T-helper 17 cell (primary cell): ENCODE data around the gene TNFRSF25. TPM values are rescaled to one million over a fixed set of nuclear protein-coding genes. Genes with fewer than 3 reads are reported as not detected.
A peak's percentile ranks its signal among the peaks of the same experiment; 100 is the strongest.
"Not testable (repeated sequence)": the region's sequence is repeated elsewhere in the genome, so short reads cannot be mapped to it uniquely, and the experiment has no call there.

Experiments used
- ATAC-seq: fragments of 150-1000 bp; cut with Tn5 transposase; 2 replicates; pipeline ENCODE4 v1.10.0; 2021; ENCODE audit warnings: mild to moderate bottlenecking, moderate library complexity
- DNase-seq, 3 donors: peaks; one replicate each; pipeline versions ENCODE4 v3.0.0 to v3.0.0-alpha.2; 2020 to 2021
- H3K9me3 ChIP-seq: one replicate; pipeline ENCODE4 v1.7.0; 2013; ENCODE audit warnings: low read length, mild to moderate bottlenecking; ENCODE audit not compliant: control insufficient read depth, poor library complexity, severe bottlenecking
- H3K27ac Mint-ChIP-seq: one replicate; pipeline ENCODE4 v1.8.0; 2022; ENCODE audit warnings: mild to moderate bottlenecking, moderate library complexity, mixed read lengths
- H3K27me3 Mint-ChIP-seq: one replicate; pipeline ENCODE4 v1.8.0; 2022; ENCODE audit warnings: mixed read lengths
- H3K36me3 Mint-ChIP-seq: one replicate; pipeline ENCODE4 v1.8.0; 2022; ENCODE audit warnings: low read depth, mixed read lengths
- H3K4me1 Mint-ChIP-seq: one replicate; pipeline ENCODE4 v1.8.0; 2022; ENCODE audit warnings: mild to moderate bottlenecking, mixed read lengths
- H3K4me3 Mint-ChIP-seq: one replicate; pipeline ENCODE4 v1.8.0; 2022; ENCODE audit warnings: mild to moderate bottlenecking, moderate library complexity, mixed read lengths
- total RNA-seq, 4 donors: library from RNA in 2 of 4; stranded (reverse) in 2 of 4; gene quantifications; one replicate each; pipeline ENCODE4 v1.2.3 and lab custom pipeline; 2022 to 2026

TNFRSF25 gene
- total RNA-seq, 2 donors from 2014 or later, result 393 to 433 TPM

DNA sequence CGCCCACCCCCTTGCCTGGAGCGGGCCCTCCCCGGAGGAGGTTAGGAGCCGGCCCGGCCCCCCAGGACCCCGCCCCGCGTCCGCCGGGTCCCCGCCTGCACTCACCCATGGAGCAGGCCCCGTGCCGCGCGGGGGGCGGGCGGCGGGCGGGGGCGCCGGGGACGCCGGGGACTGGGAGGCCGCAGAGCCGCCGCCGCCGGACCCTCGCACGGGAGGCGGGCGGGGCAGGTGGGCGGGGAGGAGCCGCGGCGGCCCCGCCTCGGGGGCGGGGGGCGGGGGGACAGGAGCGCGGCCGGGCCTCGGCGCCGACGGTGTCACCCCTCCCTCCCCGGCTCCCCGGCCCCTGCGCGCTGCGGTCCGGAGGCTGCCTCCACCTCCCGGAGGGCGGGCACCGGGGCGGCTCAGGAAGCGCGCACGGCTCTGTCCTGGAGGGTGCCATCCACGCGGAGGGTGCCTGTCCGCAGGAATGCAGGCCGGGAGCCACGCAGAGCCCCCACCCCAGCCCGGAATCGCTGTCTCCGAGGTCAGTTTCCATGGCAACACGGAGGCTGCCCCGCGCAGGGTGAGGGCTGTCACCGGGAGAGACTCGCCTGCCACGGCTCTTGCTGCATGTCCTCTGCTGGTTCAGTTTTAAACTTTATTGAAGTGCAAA is 31.4 kb upstream of the TNFRSF25 start:
- H3K27ac Mint-ChIP-seq, result peak overlapping the region; percentile 47
- peak; percentile 75 for ATAC-seq
- H3K9me3 ChIP-seq, result no peaks in the 10 kb centered on the region
- DNase-seq, result peak; percentile 34 to 60 (median 55)
- no peaks in the 10 kb centered on the region for H3K36me3 Mint-ChIP-seq
- H3K27me3 Mint-ChIP-seq, result peaks cover 4% of the 10 kb centered on the region
- peak overlapping the region; percentile 82 for H3K4me3 Mint-ChIP-seq
- peaks cover 16% of the 10 kb centered on the region for H3K4me1 Mint-ChIP-seq

GRCh38 chr1:6496890-6497214 is 30.9 kb upstream of the TNFRSF25 start:
- no peak for ATAC-seq
- no peak for DNase-seq
- no peaks in the 10 kb centered on the region for H3K9me3 ChIP-seq
- H3K36me3 Mint-ChIP-seq, result no peaks in the 10 kb centered on the region
- H3K4me3 Mint-ChIP-seq, result peak overlapping the region; percentile 72
- peaks cover 17% of the 10 kb centered on the region for H3K4me1 Mint-ChIP-seq
- H3K27ac Mint-ChIP-seq, result no peak overlapping the region
- peaks cover 4% of the 10 kb centered on the region for H3K27me3 Mint-ChIP-seq

- no peaks in the 10 kb centered on the region for H3K36me3 Mint-ChIP-seq
- H3K27me3 Mint-ChIP-seq, result peaks cover 2% of the 10 kb centered on the region
- peak overlapping the region; percentile 72 for H3K4me3 Mint-ChIP-seq
- H3K4me1 Mint-ChIP-seq, result peaks cover 22% of the 10 kb centered on the region
- ATAC-seq (no peak), DNase-seq (no peak)
- no peak overlapping the region for H3K27ac Mint-ChIP-seq
- H3K9me3 ChIP-seq, result no peaks in the 10 kb centered on the region
These were observed 30.4 kb upstream of the TNFRSF25 start for GRCh38 chr1:6496365-6496721.

GRCh38 chr1:6495540-6496364 is 29.8 kb upstream of the TNFRSF25 start:
- ATAC-seq (no peak), DNase-seq (no peak)
- H3K4me1 Mint-ChIP-seq, result peaks cover 20% of the 10 kb centered on the region
- no peaks in the 10 kb centered on the region for H3K36me3 Mint-ChIP-seq
- peak overlapping the region; percentile 72 for H3K4me3 Mint-ChIP-seq
- H3K27me3 Mint-ChIP-seq, result no peaks in the 10 kb centered on the region
- no peaks in the 10 kb centered on the region for H3K9me3 ChIP-seq
- no peak overlapping the region for H3K27ac Mint-ChIP-seq

DNA sequence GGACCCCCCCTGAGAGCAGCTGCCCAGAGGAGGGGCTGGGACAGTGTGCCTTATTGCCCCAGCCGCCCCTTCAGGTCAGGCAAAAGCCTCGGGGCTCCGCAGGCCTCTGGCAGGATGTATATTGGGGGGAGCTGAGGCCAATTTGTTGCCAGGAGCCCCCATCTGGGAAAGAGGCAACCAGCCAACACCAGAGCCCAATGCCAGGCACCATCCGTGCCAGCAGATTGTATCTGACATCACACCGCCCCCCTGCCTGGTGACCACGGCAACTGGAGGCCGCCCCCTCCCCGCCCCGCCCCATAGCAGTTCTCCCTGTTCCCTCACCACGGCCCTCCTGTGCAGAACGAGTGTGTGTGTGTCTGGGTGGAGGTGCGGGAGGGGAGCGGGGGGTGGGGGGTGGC is 29.1 kb upstream of the TNFRSF25 start:
- ATAC-seq, result no peak
- Mint-ChIP-seq H3K27me3 (no peaks in the 10 kb centered on the region), H3K4me1 (peaks cover 23% of the 10 kb centered on the region), H3K36me3 (no peaks in the 10 kb centered on the region), H3K27ac (peak overlapping the region; percentile 24), H3K4me3 (no peak overlapping the region)
- no peak for DNase-seq
- H3K9me3 ChIP-seq, result no peaks in the 10 kb centered on the region

DNA sequence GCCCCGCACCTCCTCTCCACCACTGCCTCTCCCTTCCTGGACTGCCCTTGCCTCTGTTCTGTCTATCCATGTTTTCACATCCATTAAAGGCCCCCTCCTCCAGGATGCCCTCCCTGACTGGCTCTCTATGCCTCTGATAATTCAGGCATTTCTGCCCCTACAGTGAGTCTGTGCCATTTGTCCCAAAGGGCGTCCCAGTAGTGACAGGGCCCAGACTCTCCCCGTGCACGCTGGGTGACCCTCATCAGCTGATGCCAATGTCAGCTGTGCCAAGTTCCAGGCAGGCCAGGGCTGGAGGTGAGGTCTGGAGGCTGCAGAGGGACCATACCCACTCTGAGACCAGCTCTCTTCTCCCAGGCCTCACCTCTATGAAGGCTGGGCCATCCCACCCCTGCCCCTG is 28.7 kb upstream of the TNFRSF25 start:
- no peak for DNase-seq
- H3K4me1 Mint-ChIP-seq, result peaks cover 24% of the 10 kb centered on the region
- H3K27me3 Mint-ChIP-seq, result no peaks in the 10 kb centered on the region
- peak overlapping the region; percentile 24 for H3K27ac Mint-ChIP-seq
- no peak for ATAC-seq
- H3K36me3 Mint-ChIP-seq, result no peaks in the 10 kb centered on the region
- H3K4me3 Mint-ChIP-seq, result no peak overlapping the region
- H3K9me3 ChIP-seq, result no peaks in the 10 kb centered on the region

- DNase-seq, H3K4me3 Mint-ChIP-seq, ATAC-seq, H3K36me3 Mint-ChIP-seq, H3K9me3 ChIP-seq, H3K27me3 Mint-ChIP-seq: not testable (repeated sequence)
- peak overlapping the region; percentile 92 for H3K27ac Mint-ChIP-seq
- peaks cover 24% of the 10 kb centered on the region for H3K4me1 Mint-ChIP-seq
These were observed 27.9 kb upstream of the TNFRSF25 start for GRCh38 chr1:6493834-6494223.

- H3K36me3 Mint-ChIP-seq, result peaks cover 2% of the 10 kb centered on the region
- ATAC-seq, result no peak
- H3K4me1 Mint-ChIP-seq, result peaks cover 23% of the 10 kb centered on the region
- H3K9me3 ChIP-seq, result no peaks in the 10 kb centered on the region
- DNase-seq, result no peak
- H3K27me3 Mint-ChIP-seq, result peaks cover 9% of the 10 kb centered on the region
- H3K4me3 Mint-ChIP-seq, result peak overlapping the region; percentile 89
- peak overlapping the region; percentile 92 for H3K27ac Mint-ChIP-seq
These were observed 26.0 kb upstream of the TNFRSF25 start for GRCh38 chr1:6491966-6492365.

DNA sequence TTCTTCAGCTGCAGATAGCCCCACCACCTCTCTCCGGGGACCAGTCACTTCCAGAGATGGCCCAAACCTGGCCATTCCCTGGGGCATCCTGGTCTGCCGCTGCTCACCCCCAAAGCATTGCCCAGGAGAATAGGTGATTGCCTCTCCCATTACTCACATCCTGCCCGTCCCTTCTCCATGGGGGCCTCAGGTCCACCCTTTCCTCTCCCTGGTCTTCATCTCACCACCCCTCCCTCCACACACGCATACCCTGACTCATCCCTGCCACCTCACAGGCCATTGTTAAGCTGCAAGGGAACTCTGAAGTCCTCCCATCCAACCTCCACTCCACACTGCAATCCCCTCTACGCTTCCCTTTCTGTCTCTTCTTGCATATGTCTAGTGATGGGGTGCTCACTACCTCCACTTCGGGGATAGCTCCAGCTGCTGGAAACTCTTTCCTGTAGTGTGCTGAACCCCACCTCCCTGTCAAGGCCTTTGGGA is 25.5 kb upstream of the TNFRSF25 start, which contains the start of gene PLEKHG5:
TSS of gene PLEKHG5 (minus strand) at position 188 of the 483 bp plus-strand sequence. CDS start 14,096 bp downstream, outside the sequence.
- Mint-ChIP-seq H3K4me3 (peak within 1 kb of the TSS; percentile 89), H3K27me3 (peaks cover 10% of the 10 kb centered on the region), H3K4me1 (peaks cover 25% of the 10 kb centered on the region), H3K27ac (peak within 1 kb of the TSS; percentile 92), H3K36me3 (peaks cover 2% of the 10 kb centered on the region)
- ATAC-seq (no peak), DNase-seq (no peak)
- no peaks in the 10 kb centered on the region for H3K9me3 ChIP-seq

DNA sequence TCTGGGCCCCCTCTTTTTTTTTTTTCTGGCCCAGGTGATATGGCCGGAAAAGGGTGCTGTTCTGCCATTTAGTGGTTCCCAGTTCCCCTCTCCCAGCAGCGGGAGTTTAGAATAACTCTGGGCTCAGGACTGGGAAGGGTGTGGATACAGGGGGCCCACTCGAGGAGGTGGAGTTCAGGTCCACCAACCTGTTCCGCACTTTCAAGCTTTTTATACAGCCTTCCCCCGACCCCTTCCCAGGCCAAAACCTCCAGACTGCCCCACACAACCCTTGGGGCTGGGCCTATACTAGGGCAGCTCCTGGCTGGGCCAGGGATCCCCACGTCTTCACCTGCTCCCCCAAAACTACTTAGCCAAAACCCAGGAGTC is 25.1 kb upstream of the TNFRSF25 start:
- Mint-ChIP-seq H3K36me3 (peaks cover 2% of the 10 kb centered on the region), H3K27me3 (peaks cover 14% of the 10 kb centered on the region), H3K4me1 (peaks cover 29% of the 10 kb centered on the region), H3K4me3 (peak overlapping the region; percentile 89), H3K27ac (peak overlapping the region; percentile 92)
- DNase-seq (no peak), ATAC-seq (no peak)
- no peaks in the 10 kb centered on the region for H3K9me3 ChIP-seq

GRCh38 chr1:6490181-6491080 is 24.5 kb upstream of the TNFRSF25 start:
- peaks cover 2% of the 10 kb centered on the region for H3K36me3 Mint-ChIP-seq
- no peaks in the 10 kb centered on the region for H3K9me3 ChIP-seq
- peak; percentile 27 to 45 (median 31) for DNase-seq
- H3K4me3 Mint-ChIP-seq, result peak overlapping the region; percentile 89
- peak; percentile 57 for ATAC-seq
- H3K4me1 Mint-ChIP-seq, result peaks cover 28% of the 10 kb centered on the region
- peak overlapping the region; percentile 92 for H3K27ac Mint-ChIP-seq
- peaks cover 15% of the 10 kb centered on the region for H3K27me3 Mint-ChIP-seq

DNA sequence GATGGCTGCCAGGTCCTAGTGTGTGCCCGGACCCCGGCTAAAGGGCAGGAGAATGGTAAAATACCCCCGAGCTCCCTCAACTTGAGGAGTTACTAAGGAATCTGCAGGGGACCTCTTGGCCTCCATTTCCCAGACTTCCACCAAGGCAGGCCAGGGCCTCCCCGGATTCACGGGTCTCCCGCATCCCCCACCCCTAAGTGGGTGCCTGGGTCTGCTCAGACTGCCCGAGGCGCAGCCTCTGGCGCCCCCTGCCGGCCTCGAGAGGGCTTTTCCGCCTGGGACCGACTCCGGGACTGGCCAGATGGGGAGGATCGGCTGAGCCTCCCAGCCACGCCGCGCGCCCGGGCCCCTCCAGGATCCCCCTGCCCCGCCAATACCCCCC is 23.8 kb upstream of the TNFRSF25 start:
- no peaks in the 10 kb centered on the region for H3K9me3 ChIP-seq
- no peak overlapping the region for H3K27ac Mint-ChIP-seq
- DNase-seq (peak; percentile 69 to 80 (median 72)), ATAC-seq (peak; percentile 73)
- peaks cover 29% of the 10 kb centered on the region for H3K4me1 Mint-ChIP-seq
- peak overlapping the region; percentile 89 for H3K4me3 Mint-ChIP-seq
- H3K36me3 Mint-ChIP-seq, result peaks cover 2% of the 10 kb centered on the region
- H3K27me3 Mint-ChIP-seq, result peaks cover 15% of the 10 kb centered on the region

GRCh38 chr1:6489383-6489765 is 23.4 kb upstream of the TNFRSF25 start:
- ATAC-seq, result no peak
- Mint-ChIP-seq H3K36me3 (peaks cover 2% of the 10 kb centered on the region), H3K27me3 (peaks cover 15% of the 10 kb centered on the region), H3K4me1 (peaks cover 29% of the 10 kb centered on the region), H3K27ac (no peak overlapping the region), H3K4me3 (peak overlapping the region; percentile 28)
- DNase-seq, result no peak
- no peaks in the 10 kb centered on the region for H3K9me3 ChIP-seq
